IPS-18c (cell line): ENCODE data around the gene CDC42.

Experiments used
- H3K4me3 ChIP-seq: 2 replicates; pipeline ENCODE4 v1.7.0; 2013; ENCODE audit warnings: low read depth, mild to moderate bottlenecking, low read length, moderate library complexity; ENCODE audit not compliant: insufficient read depth
- H3K9me3 ChIP-seq: one replicate; pipeline ENCODE4 v1.6.1; 2013; ENCODE audit warnings: mild to moderate bottlenecking, low read length, moderate library complexity; ENCODE audit not compliant: control insufficient read depth, insufficient read depth

The CDC42 gene

GRCh38 chr1:22131875-22132486 is 79.5 kb downstream of the CDC42 start:
- no peak overlapping the region for H3K4me3 ChIP-seq
- H3K9me3 ChIP-seq, result peaks cover 2% of the 10 kb centered on the region

- Histone ChIP-seq H3K9me3 (peaks cover 2% of the 10 kb centered on the region), H3K4me3 (no peak overlapping the region)
Measured at GRCh38 chr1:22132517-22133235, 80.2 kb downstream of the CDC42 start.

DNA sequence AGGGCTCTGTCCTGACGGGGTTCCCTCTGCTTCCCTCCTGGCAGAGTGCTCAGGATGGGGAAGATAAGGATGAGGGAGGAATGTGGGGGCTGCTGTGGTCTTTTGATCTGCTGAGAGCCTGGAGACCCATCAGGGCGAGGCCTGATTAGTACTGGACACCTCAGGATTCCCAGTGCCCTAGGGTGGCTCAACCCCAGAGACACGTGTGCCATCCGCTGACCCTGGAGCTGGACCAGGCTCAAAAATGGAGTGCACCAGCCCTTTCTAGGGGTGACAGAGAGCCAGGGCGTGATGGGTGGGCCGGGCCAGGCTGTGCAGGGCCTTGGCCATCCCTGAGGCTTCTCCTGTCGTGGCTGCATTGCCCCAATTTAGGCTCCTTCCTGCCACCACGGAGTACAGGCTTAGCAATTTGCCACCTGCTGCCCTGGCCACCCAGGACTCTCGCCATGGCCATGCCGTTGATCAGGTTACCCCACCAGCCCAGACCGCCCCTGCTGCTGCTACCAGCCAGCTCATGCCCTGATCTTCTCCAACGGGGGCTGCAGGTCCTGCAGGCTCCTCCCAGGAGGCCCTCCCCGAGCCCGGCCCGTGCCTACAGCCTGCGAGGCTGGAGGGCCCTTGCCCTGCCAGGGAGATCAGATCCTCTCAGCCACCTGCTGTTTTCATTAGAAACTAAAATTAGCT is 80.9 kb downstream of the CDC42 start:
- H3K4me3 ChIP-seq, result no peak overlapping the region

DNA sequence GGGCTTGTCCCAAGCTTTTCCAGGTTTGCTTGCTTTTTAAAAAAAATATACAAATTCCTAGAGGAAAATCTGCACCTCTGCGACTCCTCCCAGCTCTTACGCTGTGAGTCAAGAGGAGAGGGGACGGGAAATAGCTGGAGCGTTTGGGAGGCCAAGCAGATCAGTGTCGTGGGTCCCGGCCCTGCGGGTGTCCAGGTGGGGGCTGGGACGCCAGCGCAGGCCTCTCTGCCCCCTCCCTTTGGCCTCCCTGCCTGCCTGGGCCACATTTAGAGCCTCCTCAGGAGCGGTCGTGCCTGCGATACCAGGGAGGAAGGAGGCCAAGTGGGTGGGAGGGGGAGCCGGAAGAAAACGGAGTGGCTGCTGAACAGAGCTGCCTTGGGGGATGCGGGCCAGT is 81.4 kb downstream of the CDC42 start:
- Histone ChIP-seq H3K9me3 (peaks cover 2% of the 10 kb centered on the region), H3K4me3 (no peak overlapping the region)

More for the DNA sequence above, 80.9 kb downstream of the CDC42 start:
- H3K9me3 ChIP-seq, result peaks cover 2% of the 10 kb centered on the region

- Histone ChIP-seq H3K9me3 (peaks cover 2% of the 10 kb centered on the region), H3K4me3 (no peak overlapping the region)
Measured at GRCh38 chr1:22137004-22137720, 84.7 kb downstream of the CDC42 start.

DNA sequence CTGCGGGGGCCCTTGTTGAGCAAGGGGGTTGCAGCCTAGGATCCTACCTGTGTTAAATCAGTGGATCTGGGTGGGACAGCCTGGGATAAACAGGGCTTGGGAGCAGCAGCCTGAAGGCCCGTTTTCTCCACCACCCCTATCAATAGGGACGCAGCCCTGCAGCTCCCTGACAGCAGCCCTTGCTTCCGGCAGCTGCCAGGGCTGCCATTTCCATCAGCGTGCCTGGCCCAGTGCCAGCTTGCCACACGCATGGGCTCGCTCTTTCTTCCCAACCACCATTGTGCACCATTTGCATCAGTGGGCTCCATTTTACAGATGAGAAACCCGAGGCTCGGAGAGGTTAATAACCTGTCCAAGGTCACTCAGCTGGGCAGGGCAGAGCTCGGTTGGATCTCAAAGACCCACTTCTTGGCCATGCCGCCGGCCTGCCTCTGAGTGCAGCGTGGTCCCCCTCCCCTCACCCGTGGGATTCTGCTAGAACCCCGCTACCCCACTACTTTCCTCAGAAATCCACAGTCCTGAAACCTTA is 86.6 kb downstream of the CDC42 start:
- H3K9me3 ChIP-seq, result peaks cover 2% of the 10 kb centered on the region
- no peak overlapping the region for H3K4me3 ChIP-seq

DNA sequence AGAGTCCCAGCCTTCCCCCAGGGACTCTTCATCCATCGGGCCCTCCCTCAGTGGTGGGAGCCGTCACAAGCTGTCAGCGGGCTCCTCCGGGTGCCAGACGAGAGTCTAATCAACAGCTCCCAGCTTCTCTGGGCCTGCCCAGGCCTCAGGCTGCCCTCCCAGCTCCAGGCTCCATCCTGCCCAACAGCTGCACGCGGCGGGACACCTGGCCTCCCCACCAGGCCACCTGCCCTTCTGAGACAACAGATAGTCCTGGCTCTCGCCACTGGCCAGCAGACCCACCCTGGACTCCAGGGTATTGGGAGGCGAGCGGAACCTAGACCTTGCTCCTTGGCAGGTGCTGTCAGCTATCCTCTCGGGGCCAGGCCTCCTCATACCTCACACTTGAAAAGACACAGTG is 87.3 kb downstream of the CDC42 start:
- peaks cover 2% of the 10 kb centered on the region for H3K9me3 ChIP-seq
- H3K4me3 ChIP-seq, result no peak overlapping the region
